ENCODE results near the gene ZNF382. TPM values are rescaled to one million over a fixed set of nuclear protein-coding genes. Genes with fewer than 3 reads are reported as not detected.

ZNF382 gene
- total and polyA plus RNA-seq, 10 of the 15 experiments (the other 5 are each of a cell fraction or from before 2014, with no cell fraction given), result 0.02 to 0.74 (median 0.55) TPM

DNA sequence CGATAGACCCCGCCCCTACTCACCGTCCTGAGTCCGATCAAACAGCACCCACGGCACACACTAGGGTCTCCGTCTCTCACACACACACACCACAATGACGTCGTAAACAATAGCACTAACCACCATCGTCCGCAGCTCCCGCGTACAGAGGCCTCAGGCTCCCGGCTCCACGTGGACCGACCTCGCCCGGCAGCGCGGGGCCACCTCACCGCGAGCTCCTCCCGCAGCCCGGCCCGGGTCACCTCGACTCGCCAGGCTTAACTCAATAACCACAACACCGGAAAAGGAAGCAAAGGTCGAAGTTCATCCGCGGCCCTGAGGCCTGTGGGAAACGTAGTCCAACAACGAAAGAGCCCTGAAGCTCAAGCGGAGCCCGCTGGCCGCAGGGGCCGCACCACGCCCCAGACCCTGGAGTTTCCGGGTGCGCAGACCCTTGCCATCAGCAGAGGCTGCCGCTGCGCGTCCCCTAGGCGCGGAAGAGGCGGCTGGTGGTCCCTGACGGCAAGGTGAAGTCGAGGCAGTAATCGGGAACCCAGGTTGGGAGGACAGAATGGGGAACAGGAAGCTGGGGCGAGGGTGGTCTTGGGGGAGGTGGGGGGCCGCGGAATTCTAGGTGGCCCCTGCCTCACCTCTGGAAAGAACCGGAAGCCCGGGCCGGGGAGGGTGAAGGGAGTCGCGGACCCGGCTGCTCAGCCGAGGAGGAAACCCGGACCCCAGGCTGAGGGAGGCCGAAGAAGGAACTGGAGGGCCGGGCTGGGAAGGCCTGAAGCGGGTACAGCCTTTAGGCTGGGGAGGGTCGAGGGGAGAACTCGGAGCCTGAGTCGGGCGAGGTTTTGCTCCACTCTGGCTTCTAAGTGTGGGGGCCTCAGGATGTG, 31.9 kb upstream of the ZNF382 start, which contains the start of gene ZNF529 (continued):
- TF ChIP-seq, protein P1, sequence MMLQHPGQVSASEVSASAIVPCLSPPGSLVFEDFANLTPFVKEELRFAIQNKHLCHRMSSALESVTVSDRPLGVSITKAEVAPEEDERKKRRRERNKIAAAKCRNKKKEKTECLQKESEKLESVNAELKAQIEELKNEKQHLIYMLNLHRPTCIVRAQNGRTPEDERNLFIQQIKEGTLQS (IDR thresholded peaks at IDR 0.05; ENCODE audit: borderline replicate concordance, extremely low read depth, low read depth, low read length), result no peak
- TF ChIP-seq IRF4 (IDR thresholded peaks at IDR 0.05; ENCODE audit: low read depth, low read length), result no peak
- TF ChIP-seq, protein P2, sequence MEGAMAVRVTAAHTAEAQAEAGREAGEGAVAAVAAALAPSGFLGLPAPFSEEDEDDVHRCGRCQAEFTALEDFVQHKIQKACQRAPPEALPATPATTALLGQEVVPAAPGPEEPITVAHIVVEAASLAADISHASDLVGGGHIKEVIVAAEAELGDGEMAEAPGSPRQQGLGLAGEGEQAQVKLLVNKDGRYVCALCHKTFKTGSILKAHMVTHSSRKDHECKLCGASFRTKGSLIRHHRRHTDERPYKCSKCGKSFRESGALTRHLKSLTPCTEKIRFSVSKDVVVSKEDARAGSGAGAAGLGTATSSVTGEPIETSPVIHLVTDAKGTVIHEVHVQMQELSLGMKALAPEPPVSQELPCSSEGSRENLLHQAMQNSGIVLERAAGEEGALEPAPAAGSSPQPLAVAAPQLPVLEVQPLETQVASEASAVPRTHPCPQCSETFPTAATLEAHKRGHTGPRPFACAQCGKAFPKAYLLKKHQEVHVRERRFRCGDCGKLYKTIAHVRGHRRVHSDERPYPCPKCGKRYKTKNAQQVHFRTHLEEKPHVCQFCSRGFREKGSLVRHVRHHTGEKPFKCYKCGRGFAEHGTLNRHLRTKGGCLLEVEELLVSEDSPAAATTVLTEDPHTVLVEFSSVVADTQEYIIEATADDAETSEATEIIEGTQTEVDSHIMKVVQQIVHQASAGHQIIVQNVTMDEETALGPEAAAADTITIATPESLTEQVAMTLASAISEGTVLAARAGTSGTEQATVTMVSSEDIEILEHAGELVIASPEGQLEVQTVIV (IDR thresholded peaks at IDR 0.05; ENCODE audit: borderline replicate concordance, partially characterized antibody), result peak; percentile 64
- peak; percentile 74; the same call in 1 of the 2 replicates for TF ChIP-seq CHD2 (IDR thresholded peaks at IDR 0.05; ENCODE audit: borderline replicate concordance, low read depth, low read length)
- no peak for TF ChIP-seq RAD51 (IDR thresholded peaks at IDR 0.05)
- 0 out of 2 replicates have a peak, but pooled peaks have one; percentile 47 for TF ChIP-seq ZNF207 (IDR thresholded peaks at IDR 0.05; ENCODE audit: borderline replicate concordance)
- TF ChIP-seq, protein P3, sequence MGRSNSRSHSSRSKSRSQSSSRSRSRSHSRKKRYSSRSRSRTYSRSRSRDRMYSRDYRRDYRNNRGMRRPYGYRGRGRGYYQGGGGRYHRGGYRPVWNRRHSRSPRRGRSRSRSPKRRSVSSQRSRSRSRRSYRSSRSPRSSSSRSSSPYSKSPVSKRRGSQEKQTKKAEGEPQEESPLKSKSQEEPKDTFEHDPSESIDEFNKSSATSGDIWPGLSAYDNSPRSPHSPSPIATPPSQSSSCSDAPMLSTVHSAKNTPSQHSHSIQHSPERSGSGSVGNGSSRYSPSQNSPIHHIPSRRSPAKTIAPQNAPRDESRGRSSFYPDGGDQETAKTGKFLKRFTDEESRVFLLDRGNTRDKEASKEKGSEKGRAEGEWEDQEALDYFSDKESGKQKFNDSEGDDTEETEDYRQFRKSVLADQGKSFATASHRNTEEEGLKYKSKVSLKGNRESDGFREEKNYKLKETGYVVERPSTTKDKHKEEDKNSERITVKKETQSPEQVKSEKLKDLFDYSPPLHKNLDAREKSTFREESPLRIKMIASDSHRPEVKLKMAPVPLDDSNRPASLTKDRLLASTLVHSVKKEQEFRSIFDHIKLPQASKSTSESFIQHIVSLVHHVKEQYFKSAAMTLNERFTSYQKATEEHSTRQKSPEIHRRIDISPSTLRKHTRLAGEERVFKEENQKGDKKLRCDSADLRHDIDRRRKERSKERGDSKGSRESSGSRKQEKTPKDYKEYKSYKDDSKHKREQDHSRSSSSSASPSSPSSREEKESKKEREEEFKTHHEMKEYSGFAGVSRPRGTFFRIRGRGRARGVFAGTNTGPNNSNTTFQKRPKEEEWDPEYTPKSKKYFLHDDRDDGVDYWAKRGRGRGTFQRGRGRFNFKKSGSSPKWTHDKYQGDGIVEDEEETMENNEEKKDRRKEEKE (IDR thresholded peaks at IDR 0.05), result no peak
- TF ChIP-seq ZBED1 (IDR thresholded peaks at IDR 0.05; ENCODE audit: borderline replicate concordance), result no peak
- TF ChIP-seq, protein P4, sequence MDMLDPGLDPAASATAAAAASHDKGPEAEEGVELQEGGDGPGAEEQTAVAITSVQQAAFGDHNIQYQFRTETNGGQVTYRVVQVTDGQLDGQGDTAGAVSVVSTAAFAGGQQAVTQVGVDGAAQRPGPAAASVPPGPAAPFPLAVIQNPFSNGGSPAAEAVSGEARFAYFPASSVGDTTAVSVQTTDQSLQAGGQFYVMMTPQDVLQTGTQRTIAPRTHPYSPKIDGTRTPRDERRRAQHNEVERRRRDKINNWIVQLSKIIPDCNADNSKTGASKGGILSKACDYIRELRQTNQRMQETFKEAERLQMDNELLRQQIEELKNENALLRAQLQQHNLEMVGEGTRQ (IDR thresholded peaks at IDR 0.05; ENCODE audit: borderline replicate concordance, low read depth, low read length), result no peak
- TF ChIP-seq STAT3 (IDR thresholded peaks at IDR 0.05; ENCODE audit: low read depth, low read length), result no peak
- TF ChIP-seq MTA2 (IDR thresholded peaks at IDR 0.05; ENCODE audit: low read depth), result peak; percentile 94
- no peak for TF ChIP-seq NFYA (IDR thresholded peaks at IDR 0.05; ENCODE audit: borderline replicate concordance, low read depth, low read length)
- TF ChIP-seq RCOR1 (conservative IDR thresholded peaks at IDR 0.05; ENCODE audit: low read depth, low read length), result no peak
- no peak for TF ChIP-seq MYB (IDR thresholded peaks at IDR 0.05; ENCODE audit: borderline replicate concordance, low read depth, low read length)
- TF ChIP-seq, protein P5, sequence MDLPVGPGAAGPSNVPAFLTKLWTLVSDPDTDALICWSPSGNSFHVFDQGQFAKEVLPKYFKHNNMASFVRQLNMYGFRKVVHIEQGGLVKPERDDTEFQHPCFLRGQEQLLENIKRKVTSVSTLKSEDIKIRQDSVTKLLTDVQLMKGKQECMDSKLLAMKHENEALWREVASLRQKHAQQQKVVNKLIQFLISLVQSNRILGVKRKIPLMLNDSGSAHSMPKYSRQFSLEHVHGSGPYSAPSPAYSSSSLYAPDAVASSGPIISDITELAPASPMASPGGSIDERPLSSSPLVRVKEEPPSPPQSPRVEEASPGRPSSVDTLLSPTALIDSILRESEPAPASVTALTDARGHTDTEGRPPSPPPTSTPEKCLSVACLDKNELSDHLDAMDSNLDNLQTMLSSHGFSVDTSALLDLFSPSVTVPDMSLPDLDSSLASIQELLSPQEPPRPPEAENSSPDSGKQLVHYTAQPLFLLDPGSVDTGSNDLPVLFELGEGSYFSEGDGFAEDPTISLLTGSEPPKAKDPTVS (IDR thresholded peaks at IDR 0.05; ENCODE audit: low read depth, low read length), result no peak
- TF ChIP-seq CHD1 (IDR thresholded peaks at IDR 0.05; ENCODE audit: low read depth, low read length), result no peak
- TF ChIP-seq, protein P6, sequence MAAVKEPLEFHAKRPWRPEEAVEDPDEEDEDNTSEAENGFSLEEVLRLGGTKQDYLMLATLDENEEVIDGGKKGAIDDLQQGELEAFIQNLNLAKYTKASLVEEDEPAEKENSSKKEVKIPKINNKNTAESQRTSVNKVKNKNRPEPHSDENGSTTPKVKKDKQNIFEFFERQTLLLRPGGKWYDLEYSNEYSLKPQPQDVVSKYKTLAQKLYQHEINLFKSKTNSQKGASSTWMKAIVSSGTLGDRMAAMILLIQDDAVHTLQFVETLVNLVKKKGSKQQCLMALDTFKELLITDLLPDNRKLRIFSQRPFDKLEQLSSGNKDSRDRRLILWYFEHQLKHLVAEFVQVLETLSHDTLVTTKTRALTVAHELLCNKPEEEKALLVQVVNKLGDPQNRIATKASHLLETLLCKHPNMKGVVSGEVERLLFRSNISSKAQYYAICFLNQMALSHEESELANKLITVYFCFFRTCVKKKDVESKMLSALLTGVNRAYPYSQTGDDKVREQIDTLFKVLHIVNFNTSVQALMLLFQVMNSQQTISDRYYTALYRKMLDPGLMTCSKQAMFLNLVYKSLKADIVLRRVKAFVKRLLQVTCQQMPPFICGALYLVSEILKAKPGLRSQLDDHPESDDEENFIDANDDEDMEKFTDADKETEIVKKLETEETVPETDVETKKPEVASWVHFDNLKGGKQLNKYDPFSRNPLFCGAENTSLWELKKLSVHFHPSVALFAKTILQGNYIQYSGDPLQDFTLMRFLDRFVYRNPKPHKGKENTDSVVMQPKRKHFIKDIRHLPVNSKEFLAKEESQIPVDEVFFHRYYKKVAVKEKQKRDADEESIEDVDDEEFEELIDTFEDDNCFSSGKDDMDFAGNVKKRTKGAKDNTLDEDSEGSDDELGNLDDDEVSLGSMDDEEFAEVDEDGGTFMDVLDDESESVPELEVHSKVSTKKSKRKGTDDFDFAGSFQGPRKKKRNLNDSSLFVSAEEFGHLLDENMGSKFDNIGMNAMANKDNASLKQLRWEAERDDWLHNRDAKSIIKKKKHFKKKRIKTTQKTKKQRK (IDR thresholded peaks at IDR 0.05; ENCODE audit: low read depth, low read length), result no peak
